H9 (cell line): ENCODE data around the gene AMOTL1. TPM values are rescaled to one million over a fixed set of nuclear protein-coding genes. Genes with fewer than 3 reads are reported as not detected.
A peak's percentile ranks its signal among the peaks of the same experiment; 100 is the strongest.

Experiments
- DNase-seq: peaks from one replicate; pipeline ENCODE4 v3.0.0-alpha.2; 2017
- H2AFZ ChIP-seq: one replicate; pipeline ENCODE4 v1.6.1; 2013; ENCODE audit warnings: mild to moderate bottlenecking, low read length, control low read depth, moderate library complexity
- H2AK5ac ChIP-seq: 2 replicates; pipeline ENCODE4 v1.6.1; 2013; ENCODE audit warnings: low read length, control low read depth, mixed read lengths; ENCODE audit not compliant: insufficient read length
- H2BK120ac ChIP-seq: one replicate; pipeline ENCODE4 v1.6.1; 2013; ENCODE audit warnings: low read depth, mild to moderate bottlenecking, low read length, control low read depth, inconsistent platforms; ENCODE audit not compliant: poor library complexity, severe bottlenecking
- H2BK12ac ChIP-seq: 2 replicates; pipeline ENCODE4 v1.6.1; 2013; ENCODE audit warnings: low read length, control low read depth, mixed read lengths, low read depth; ENCODE audit not compliant: insufficient read length
- H2BK15ac ChIP-seq: 2 replicates; pipeline ENCODE4 v1.6.1; 2013; ENCODE audit warnings: low read depth, low read length, control low read depth
- H2BK20ac ChIP-seq: one replicate; pipeline ENCODE4 v1.6.1; 2013; ENCODE audit warnings: low read depth, mild to moderate bottlenecking, low read length, control low read depth, inconsistent platforms; ENCODE audit not compliant: poor library complexity, severe bottlenecking
- H2BK5ac ChIP-seq: 2 replicates; pipeline ENCODE4 v1.6.1; 2013; ENCODE audit warnings: low read length, control low read depth, mixed read lengths; ENCODE audit not compliant: insufficient read length
- H3K14ac ChIP-seq: 2 replicates; pipeline ENCODE4 v1.6.1; 2013; ENCODE audit warnings: low read length, control low read depth; ENCODE audit not compliant: insufficient read depth
- H3K18ac ChIP-seq: 2 replicates; pipeline ENCODE4 v1.6.1; 2013; ENCODE audit warnings: low read depth, mild to moderate bottlenecking, mixed read lengths, low read length, control low read depth; ENCODE audit not compliant: insufficient read length
- H3K23ac ChIP-seq: 2 replicates; pipeline ENCODE4 v1.6.1; 2013; ENCODE audit warnings: low read length, control low read depth, mixed read lengths, low read depth; ENCODE audit not compliant: insufficient read length
- H3K23me2 ChIP-seq: 2 replicates; pipeline ENCODE4 v1.6.1; 2013; ENCODE audit warnings: low read depth, mild to moderate bottlenecking, mixed read lengths, low read length, control low read depth; ENCODE audit not compliant: insufficient read length, poor library complexity, severe bottlenecking
- H3K27ac ChIP-seq: 2 replicates; pipeline ENCODE4 v1.5.1; 2013; ENCODE audit warnings: low read length, control low read depth, mixed read lengths, low read depth; ENCODE audit not compliant: insufficient read length
- H3K27me3 ChIP-seq: 2 replicates; pipeline ENCODE4 v1.6.1; 2013; ENCODE audit warnings: low read length, control low read depth, inconsistent platforms; ENCODE audit not compliant: insufficient read depth
- H3K4ac ChIP-seq: 2 replicates; pipeline ENCODE4 v1.6.1; 2013; ENCODE audit warnings: low read depth, mild to moderate bottlenecking, control low read depth, inconsistent platforms, low read length, moderate library complexity
- H3K4me1 ChIP-seq: 2 replicates; pipeline ENCODE4 v1.6.1; 2013; ENCODE audit warnings: low read length, control low read depth, inconsistent platforms; ENCODE audit not compliant: insufficient read depth
- H3K4me2 ChIP-seq: 2 replicates; pipeline ENCODE4 v1.6.1; 2013; ENCODE audit warnings: low read length, control low read depth, mixed read lengths; ENCODE audit not compliant: insufficient read length, insufficient read depth
- H3K56ac ChIP-seq: 2 replicates; pipeline ENCODE4 v1.6.1; 2013; ENCODE audit warnings: low read depth, mild to moderate bottlenecking, mixed read lengths, low read length, control low read depth; ENCODE audit not compliant: insufficient read length
- H3K79me1 ChIP-seq: 2 replicates; pipeline ENCODE4 v1.6.1; 2013; ENCODE audit warnings: low read depth, mild to moderate bottlenecking, moderate library complexity, low read length, control low read depth, inconsistent platforms; ENCODE audit not compliant: insufficient read depth, poor library complexity, severe bottlenecking
- H3K79me2 ChIP-seq: 2 replicates; pipeline ENCODE4 v1.6.1; 2013; ENCODE audit warnings: low read length, control low read depth, inconsistent platforms; ENCODE audit not compliant: insufficient read depth
- H3K9ac ChIP-seq: 2 replicates; pipeline ENCODE4 v1.6.1; 2013; ENCODE audit warnings: low read length, control low read depth, mixed read lengths; ENCODE audit not compliant: insufficient read length; ENCODE audit errors: extremely low read depth
- H3K9me3 ChIP-seq: one replicate; pipeline ENCODE4 v1.6.1; 2013; ENCODE audit warnings: low read depth, low read length, inconsistent platforms; ENCODE audit not compliant: control insufficient read depth
- H3T11ph ChIP-seq: one replicate; pipeline ENCODE4 v1.6.1; 2013; ENCODE audit warnings: mild to moderate bottlenecking, low read length, control low read depth, inconsistent platforms
- H4K20me1 ChIP-seq: one replicate; pipeline ENCODE4 v1.6.1; 2013; ENCODE audit not compliant: control insufficient read depth, insufficient read length, insufficient read depth
- H4K5ac ChIP-seq: 2 replicates; pipeline ENCODE4 v1.6.1; 2013; ENCODE audit warnings: low read depth, mild to moderate bottlenecking, mixed read lengths, low read length, control low read depth; ENCODE audit not compliant: insufficient read length
- H4K8ac ChIP-seq: replicated peaks from 2 replicates; pipeline ENCODE4 v1.6.1; 2013; ENCODE audit warnings: low read length, control low read depth, mixed read lengths, low read depth; ENCODE audit not compliant: insufficient read length
- H4K91ac ChIP-seq: 2 replicates; pipeline ENCODE4 v1.6.1; 2013; ENCODE audit warnings: low read depth, mild to moderate bottlenecking, moderate library complexity, mixed read lengths, low read length, control low read depth; ENCODE audit not compliant: insufficient read length
- H3K27ac Mint-ChIP-seq, 3 experiments: 2 replicates in 2 of 3; 3 replicates in 1 of 3; pipeline ENCODE4 v1.8.0; 2020 to 2021; ENCODE audit warnings: mixed read lengths in 3 of 3, mild to moderate bottlenecking in 1 of 3, moderate library complexity in 1 of 3
- H3K27me3 Mint-ChIP-seq: 2 replicates; pipeline ENCODE4 v1.8.0; 2021; ENCODE audit warnings: low read depth, mild to moderate bottlenecking, moderate library complexity, mixed read lengths
- H3K36me3 Mint-ChIP-seq, 3 experiments: 2 replicates in 2 of 3; 3 replicates in 1 of 3; pipeline ENCODE4 v1.8.0; 2020 to 2021; ENCODE audit warnings: low read depth in 3 of 3, mixed read lengths in 3 of 3; ENCODE audit not compliant: insufficient read depth in 1 of 3
- H3K4me1 Mint-ChIP-seq, 2 experiments: 2 replicates each; pipeline ENCODE4 v1.8.0; 2020; ENCODE audit warnings: mixed read lengths in 2 of 2
- H3K4me3 Mint-ChIP-seq, 2 experiments: 2 replicates in 1 of 2; 3 replicates in 1 of 2; pipeline ENCODE4 v1.8.0; 2020 to 2021; ENCODE audit warnings: mild to moderate bottlenecking in 2 of 2, mixed read lengths in 2 of 2, moderate library complexity in 1 of 2
- H3K9me3 Mint-ChIP-seq, 2 experiments: 2 replicates in 1 of 2; 3 replicates in 1 of 2; pipeline ENCODE4 v1.8.0; 2020; ENCODE audit warnings: mild to moderate bottlenecking in 2 of 2, mixed read lengths in 2 of 2, moderate library complexity in 1 of 2
- WGBS: extraction: QIAGEN DNeasy Blood & Tissue Kit; methylation state at CpG from one replicate; pipeline ENCODE4 v1.1.7; 2013; ENCODE audit warnings: missing lambda C conversion rate, low lambda C conversion rate, mixed read lengths; ENCODE audit not compliant: insufficient read length; ENCODE audit errors: extremely low coverage; 5-methylcytosine and 5-hydroxymethylcytosine counted together
- total RNA-seq: library from RNA; stranded (reverse); gene quantifications from 2 replicates; pipeline ENCODE4 v1.2.1, GENCODE V29; 2021
- TF ChIP-seq, protein P1 (sequence below): fragments of 200-600 bp; sonication (generic); conservative IDR thresholded peaks from 3 replicates; pipeline ENCODE4 v1.8.0; 2021; ENCODE audit warnings: antibody characterized with exemption, mild to moderate bottlenecking

The AMOTL1 gene
- total RNA-seq, 1 experiment from 2014 or later, result 18.5 TPM

DNA sequence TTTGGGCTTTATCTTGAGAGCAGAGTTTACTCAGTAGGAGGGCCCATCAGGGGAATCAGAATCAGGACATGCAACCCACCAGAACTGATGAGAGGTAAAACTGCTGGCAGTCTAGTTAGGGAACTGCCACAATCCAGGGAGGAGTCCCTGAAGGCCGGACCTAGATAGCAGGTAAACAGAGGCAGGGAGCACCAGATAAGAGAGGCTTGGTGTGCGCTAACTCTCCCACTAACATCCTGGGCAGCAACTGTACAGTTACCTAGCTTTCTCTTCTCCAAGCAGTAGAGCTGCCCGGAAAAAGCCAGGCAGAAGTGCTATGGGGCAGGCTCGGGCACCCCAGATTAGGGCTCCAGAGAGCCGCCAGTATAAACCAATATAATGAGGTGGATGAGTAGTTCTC is 865 bp upstream of the AMOTL1 start:
- H3K27ac ChIP-seq, result no peak overlapping the region
- peaks cover 3% of the 10 kb centered on the region; the same call in 1 of the 2 replicates for H3K4me1 ChIP-seq
- H2BK15ac ChIP-seq, result no peak overlapping the region
- TF ChIP-seq, protein P1, sequence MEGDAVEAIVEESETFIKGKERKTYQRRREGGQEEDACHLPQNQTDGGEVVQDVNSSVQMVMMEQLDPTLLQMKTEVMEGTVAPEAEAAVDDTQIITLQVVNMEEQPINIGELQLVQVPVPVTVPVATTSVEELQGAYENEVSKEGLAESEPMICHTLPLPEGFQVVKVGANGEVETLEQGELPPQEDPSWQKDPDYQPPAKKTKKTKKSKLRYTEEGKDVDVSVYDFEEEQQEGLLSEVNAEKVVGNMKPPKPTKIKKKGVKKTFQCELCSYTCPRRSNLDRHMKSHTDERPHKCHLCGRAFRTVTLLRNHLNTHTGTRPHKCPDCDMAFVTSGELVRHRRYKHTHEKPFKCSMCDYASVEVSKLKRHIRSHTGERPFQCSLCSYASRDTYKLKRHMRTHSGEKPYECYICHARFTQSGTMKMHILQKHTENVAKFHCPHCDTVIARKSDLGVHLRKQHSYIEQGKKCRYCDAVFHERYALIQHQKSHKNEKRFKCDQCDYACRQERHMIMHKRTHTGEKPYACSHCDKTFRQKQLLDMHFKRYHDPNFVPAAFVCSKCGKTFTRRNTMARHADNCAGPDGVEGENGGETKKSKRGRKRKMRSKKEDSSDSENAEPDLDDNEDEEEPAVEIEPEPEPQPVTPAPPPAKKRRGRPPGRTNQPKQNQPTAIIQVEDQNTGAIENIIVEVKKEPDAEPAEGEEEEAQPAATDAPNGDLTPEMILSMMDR, result no peak
- no peak overlapping the region for H3K9ac ChIP-seq
- no peak overlapping the region for H3K23ac ChIP-seq
- H3K14ac ChIP-seq, result no peak overlapping the region
- no peak for DNase-seq
- H2BK5ac ChIP-seq, result no peak overlapping the region
- no peak overlapping the region for H2BK12ac ChIP-seq
- Mint-ChIP-seq H3K9me3 (peaks cover 0 to 4% of the 10 kb centered on the region in 2 experiments; a peak in 3 of 5 replicates), H3K4me3 (peak overlapping the region; percentile 84 to 89; a peak in 4 of 5 replicates), H3K36me3 (peaks cover 0 to 6% (median 4%) of the 10 kb centered on the region in 3 experiments; a peak in 4 of 7 replicates), H3K4me1 (peaks cover 41 to 43% of the 10 kb centered on the region in 2 experiments), H3K27ac (no peak overlapping the region), H3K27me3 (peaks cover 32% of the 10 kb centered on the region)
- no peak overlapping the region for H2AK5ac ChIP-seq
- no peak overlapping the region for H3K4ac ChIP-seq
- H3K23me2 ChIP-seq, result peaks cover 13% of the 10 kb centered on the region
- no peaks in the 10 kb centered on the region for H3K79me1 ChIP-seq
- H3K9me3 ChIP-seq, result no peaks in the 10 kb centered on the region
- H3K18ac ChIP-seq, result no peak overlapping the region
- no peak overlapping the region for H3K56ac ChIP-seq
- no peak overlapping the region for H2BK20ac ChIP-seq
- WGBS, result no CpG with 5 or more reads among the region's 5 CpGs
- H3K27me3 ChIP-seq, result peaks cover 41% of the 10 kb centered on the region; the same call in 1 of the 2 replicates
- no peak overlapping the region for H2AFZ ChIP-seq
- no peak overlapping the region for H4K8ac ChIP-seq
- H3K4me2 ChIP-seq, result peak overlapping the region; percentile 88
- H4K20me1 ChIP-seq, result no peaks in the 10 kb centered on the region
- H3K79me2 ChIP-seq, result peaks cover 4% of the 10 kb centered on the region; the same call in 1 of the 2 replicates
- no peak overlapping the region for H3T11ph ChIP-seq
- no peak overlapping the region for H4K91ac ChIP-seq
- no peak overlapping the region for H4K5ac ChIP-seq
- H2BK120ac ChIP-seq, result no peak overlapping the region
